Kidney (tissue), 14 donors: ENCODE data around the gene ABL1. TPM values are rescaled to one million over a fixed set of nuclear protein-coding genes. Genes with fewer than 3 reads are reported as not detected.

ENCODE experiments used
- DNase-seq, 5 donors: peaks; one replicate each; pipeline ENCODE4 v3.0.0-alpha.2; 2013 to 2020
- FAIRE-seq: peaks from 2 replicates; lab custom pipeline; 2012; peaks lifted over from hg19 to GRCh38; lab: Jason Lieb, UNC
- H3K27ac ChIP-seq, 2 donors: one replicate each; pipeline ENCODE4 v1.7.0; 2013; ENCODE audit warnings: low read depth in 2 of 2, low read length in 2 of 2, inconsistent platforms in 1 of 2
- H3K27me3 ChIP-seq: one replicate; pipeline ENCODE4 v1.7.1; 2013; ENCODE audit warnings: low read length, inconsistent platforms; ENCODE audit not compliant: control insufficient read depth, insufficient read depth
- H3K36me3 ChIP-seq, 3 donors: one replicate each; pipeline versions ENCODE4 v1.7.0 to v1.7.1; 2013; ENCODE audit warnings: low read length in 3 of 3, control low read depth in 1 of 3, inconsistent platforms in 1 of 3; ENCODE audit not compliant: insufficient read depth in 3 of 3, control insufficient read depth in 2 of 3
- H3K4me1 ChIP-seq, 3 donors: one replicate each; pipeline versions ENCODE4 v1.7.0 to v1.7.1; 2013; ENCODE audit warnings: low read length in 3 of 3, inconsistent platforms in 1 of 3, low read depth in 1 of 3; ENCODE audit not compliant: control insufficient read depth in 2 of 3, insufficient read depth in 2 of 3
- H3K4me3 ChIP-seq, 3 donors: one replicate each; pipeline versions ENCODE4 v1.7.0 to v1.8.1; 2013; ENCODE audit warnings: low read length in 3 of 3, control low read depth in 1 of 3, inconsistent platforms in 1 of 3
- H3K9ac ChIP-seq, 3 donors: one replicate each; pipeline versions ENCODE4 v1.7.0 to v1.7.1; 2013; ENCODE audit warnings: low read length in 3 of 3, control low read depth in 1 of 3, inconsistent platforms in 1 of 3
- H3K9me3 ChIP-seq, 3 donors: one replicate each; pipeline versions ENCODE4 v1.7.0 to v1.7.1; 2013; ENCODE audit warnings: low read length in 3 of 3, control low read depth in 1 of 3, inconsistent platforms in 1 of 3; ENCODE audit not compliant: control insufficient read depth in 2 of 3, insufficient read depth in 1 of 3
- intact Hi-C: fragments of 100-400 bp; cut with DNase I; formaldehyde crosslinking; loops from one replicate; pipeline ENCODE4 v1.11.1; 2022
- polyA plus RNA-seq: library from polyadenylated mRNA; stranded (reverse); fragments of 350-450 nt; fragmentation: Illumina TruSeq; extraction: RNeasy Lipid Tissue Mini Kit (QIAGEN cat#74804); gene quantifications from one replicate; pipeline ENCODE4 v1.2.3, GENCODE V29; 2014; ENCODE audit warnings: low read depth, low replicate concordance; ENCODE audit not compliant: insufficient read depth
- total RNA-seq: library from RNA; stranded (reverse); fragmentation: NEBNext Ultra II Directional; extraction: Animal tissue kit (Norgen Biotek cat#: 25700); gene quantifications from one replicate; pipeline ENCODE4 v1.2.1, GENCODE V29; 2021
- TF ChIP-seq, protein P1 (sequence below): IDR thresholded peaks from 3 replicates; pipeline ENCODE4 v1.5.1; 2012; ENCODE audit warnings: mild to moderate bottlenecking, moderate library complexity, borderline replicate concordance; ENCODE audit not compliant: insufficient read depth; ENCODE audit errors: extremely low read depth
- donor health status: control.
- donor health status: control.
- donor health status: control.
- donor health status: control.
- donor health status: control.
- donor health status: DM: yes; HTN: yes; CAD: no.
- donor health status: Normal renal cell carcinoma (clear cell type).

Gene ABL1
- total and polyA plus RNA-seq, 2 donors from 2014 or later, result 15.0 to 63.6 TPM

DNA sequence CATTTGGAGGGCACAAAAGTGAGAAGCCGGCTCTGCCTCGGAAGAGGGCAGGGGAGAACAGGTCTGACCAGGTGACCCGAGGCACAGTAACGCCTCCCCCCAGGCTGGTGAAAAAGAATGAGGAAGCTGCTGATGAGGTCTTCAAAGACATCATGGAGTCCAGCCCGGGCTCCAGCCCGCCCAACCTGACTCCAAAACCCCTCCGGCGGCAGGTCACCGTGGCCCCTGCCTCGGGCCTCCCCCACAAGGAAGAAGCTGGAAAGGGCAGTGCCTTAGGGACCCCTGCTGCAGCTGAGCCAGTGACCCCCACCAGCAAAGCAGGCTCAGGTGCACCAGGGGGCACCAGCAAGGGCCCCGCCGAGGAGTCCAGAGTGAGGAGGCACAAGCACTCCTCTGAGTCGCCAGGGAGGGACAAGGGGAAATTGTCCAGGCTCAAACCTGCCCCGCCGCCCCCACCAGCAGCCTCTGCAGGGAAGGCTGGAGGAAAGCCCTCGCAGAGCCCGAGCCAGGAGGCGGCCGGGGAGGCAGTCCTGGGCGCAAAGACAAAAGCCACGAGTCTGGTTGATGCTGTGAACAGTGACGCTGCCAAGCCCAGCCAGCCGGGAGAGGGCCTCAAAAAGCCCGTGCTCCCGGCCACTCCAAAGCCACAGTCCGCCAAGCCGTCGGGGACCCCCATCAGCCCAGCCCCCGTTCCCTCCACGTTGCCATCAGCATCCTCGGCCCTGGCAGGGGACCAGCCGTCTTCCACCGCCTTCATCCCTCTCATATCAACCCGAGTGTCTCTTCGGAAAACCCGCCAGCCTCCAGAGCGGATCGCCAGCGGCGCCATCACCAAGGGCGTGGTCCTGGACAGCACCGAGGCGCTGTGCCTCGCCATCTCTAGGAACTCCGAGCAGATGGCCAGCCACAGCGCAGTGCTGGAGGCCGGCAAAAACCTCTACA is 49.8 kb downstream of the ABL1 start:
- FAIRE-seq, result no peak
- Histone ChIP-seq H3K27me3 (no peaks in the 10 kb centered on the region), H3K9me3 (no peaks in the 10 kb centered on the region), H3K4me1 (no peaks in the 10 kb centered on the region), H3K27ac (no peak overlapping the region), H3K36me3 (peaks cover 7 to 61% (median 33%) of the 10 kb centered on the region in 3 donors), H3K9ac (no peak overlapping the region), H3K4me3 (no peak overlapping the region)
- intact Hi-C loops, result no loop called here
- TF ChIP-seq, protein P1, sequence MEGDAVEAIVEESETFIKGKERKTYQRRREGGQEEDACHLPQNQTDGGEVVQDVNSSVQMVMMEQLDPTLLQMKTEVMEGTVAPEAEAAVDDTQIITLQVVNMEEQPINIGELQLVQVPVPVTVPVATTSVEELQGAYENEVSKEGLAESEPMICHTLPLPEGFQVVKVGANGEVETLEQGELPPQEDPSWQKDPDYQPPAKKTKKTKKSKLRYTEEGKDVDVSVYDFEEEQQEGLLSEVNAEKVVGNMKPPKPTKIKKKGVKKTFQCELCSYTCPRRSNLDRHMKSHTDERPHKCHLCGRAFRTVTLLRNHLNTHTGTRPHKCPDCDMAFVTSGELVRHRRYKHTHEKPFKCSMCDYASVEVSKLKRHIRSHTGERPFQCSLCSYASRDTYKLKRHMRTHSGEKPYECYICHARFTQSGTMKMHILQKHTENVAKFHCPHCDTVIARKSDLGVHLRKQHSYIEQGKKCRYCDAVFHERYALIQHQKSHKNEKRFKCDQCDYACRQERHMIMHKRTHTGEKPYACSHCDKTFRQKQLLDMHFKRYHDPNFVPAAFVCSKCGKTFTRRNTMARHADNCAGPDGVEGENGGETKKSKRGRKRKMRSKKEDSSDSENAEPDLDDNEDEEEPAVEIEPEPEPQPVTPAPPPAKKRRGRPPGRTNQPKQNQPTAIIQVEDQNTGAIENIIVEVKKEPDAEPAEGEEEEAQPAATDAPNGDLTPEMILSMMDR, result no peak
- peak in 2 of 5 donors; percentile 34 to 74 for DNase-seq

DNA sequence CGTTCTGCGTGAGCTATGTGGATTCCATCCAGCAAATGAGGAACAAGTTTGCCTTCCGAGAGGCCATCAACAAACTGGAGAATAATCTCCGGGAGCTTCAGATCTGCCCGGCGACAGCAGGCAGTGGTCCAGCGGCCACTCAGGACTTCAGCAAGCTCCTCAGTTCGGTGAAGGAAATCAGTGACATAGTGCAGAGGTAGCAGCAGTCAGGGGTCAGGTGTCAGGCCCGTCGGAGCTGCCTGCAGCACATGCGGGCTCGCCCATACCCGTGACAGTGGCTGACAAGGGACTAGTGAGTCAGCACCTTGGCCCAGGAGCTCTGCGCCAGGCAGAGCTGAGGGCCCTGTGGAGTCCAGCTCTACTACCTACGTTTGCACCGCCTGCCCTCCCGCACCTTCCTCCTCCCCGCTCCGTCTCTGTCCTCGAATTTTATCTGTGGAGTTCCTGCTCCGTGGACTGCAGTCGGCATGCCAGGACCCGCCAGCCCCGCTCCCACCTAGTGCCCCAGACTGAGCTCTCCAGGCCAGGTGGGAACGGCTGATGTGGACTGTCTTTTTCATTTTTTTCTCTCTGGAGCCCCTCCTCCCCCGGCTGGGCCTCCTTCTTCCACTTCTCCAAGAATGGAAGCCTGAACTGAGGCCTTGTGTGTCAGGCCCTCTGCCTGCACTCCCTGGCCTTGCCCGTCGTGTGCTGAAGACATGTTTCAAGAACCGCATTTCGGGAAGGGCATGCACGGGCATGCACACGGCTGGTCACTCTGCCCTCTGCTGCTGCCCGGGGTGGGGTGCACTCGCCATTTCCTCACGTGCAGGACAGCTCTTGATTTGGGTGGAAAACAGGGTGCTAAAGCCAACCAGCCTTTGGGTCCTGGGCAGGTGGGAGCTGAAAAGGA is 50.7 kb downstream of the ABL1 start:
- Histone ChIP-seq H3K36me3 (peaks cover 7 to 58% (median 29%) of the 10 kb centered on the region in 3 donors), H3K9ac (no peak overlapping the region), H3K4me3 (no peak overlapping the region), H3K9me3 (no peaks in the 10 kb centered on the region), H3K4me1 (no peaks in the 10 kb centered on the region), H3K27me3 (no peaks in the 10 kb centered on the region), H3K27ac (no peak overlapping the region)
- peak in 2 of 5 donors; percentile 31 to 70 for DNase-seq
- TF ChIP-seq, protein P1, result no peak
- FAIRE-seq, result no peak
- intact Hi-C loops, result no loop called here

DNA sequence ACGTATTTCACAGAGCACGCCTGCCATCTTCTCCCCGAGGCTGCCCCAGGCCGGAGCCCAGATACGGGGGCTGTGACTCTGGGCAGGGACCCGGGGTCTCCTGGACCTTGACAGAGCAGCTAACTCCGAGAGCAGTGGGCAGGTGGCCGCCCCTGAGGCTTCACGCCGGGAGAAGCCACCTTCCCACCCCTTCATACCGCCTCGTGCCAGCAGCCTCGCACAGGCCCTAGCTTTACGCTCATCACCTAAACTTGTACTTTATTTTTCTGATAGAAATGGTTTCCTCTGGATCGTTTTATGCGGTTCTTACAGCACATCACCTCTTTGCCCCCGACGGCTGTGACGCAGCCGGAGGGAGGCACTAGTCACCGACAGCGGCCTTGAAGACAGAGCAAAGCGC is 51.9 kb downstream of the ABL1 start:
- DNase-seq (peak in 1 of 5 donors; percentile 61), FAIRE-seq (no peak)
- H3K27ac ChIP-seq, result no peak overlapping the region
- H3K4me3 ChIP-seq, result no peak overlapping the region
- no peaks in the 10 kb centered on the region for H3K27me3 ChIP-seq
- H3K36me3 ChIP-seq, result peaks cover 4 to 46% (median 25%) of the 10 kb centered on the region in 3 donors
- H3K4me1 ChIP-seq, result no peaks in the 10 kb centered on the region
- TF ChIP-seq, protein P1, result no peak
- intact Hi-C loops, result no loop called here
- no peaks in the 10 kb centered on the region for H3K9me3 ChIP-seq
- H3K9ac ChIP-seq, result no peak overlapping the region
